Astrocyte of the spinal cord (primary cell): ENCODE data around the gene HMG20B.

ENCODE experiments used
- DNase-seq: peaks from one replicate; pipeline ENCODE4 v3.0.0; 2011; ENCODE audit warnings: low read depth, low spot score
- H3K4me3 ChIP-seq: 2 replicates; pipeline ENCODE4 v1.5.1; 2011; ENCODE audit warnings: low read depth, mild to moderate bottlenecking, low read length, moderate library complexity
- in situ Hi-C: cut with HindIII; loops from 2 replicates; pipeline ENCODE4 v1.10.0; 2017; ENCODE audit warnings: low sequenced_read_pairs
- TF ChIP-seq, protein P1 (sequence below): IDR thresholded peaks from 2 replicates; pipeline ENCODE4 v1.5.1; 2012; ENCODE audit warnings: low read depth, mild to moderate bottlenecking, low read length, inconsistent platforms

HMG20B gene

GRCh38 chr19:3621689-3622088 is 48.9 kb downstream of the HMG20B start:
- no peak for DNase-seq
- TF ChIP-seq, protein P1, sequence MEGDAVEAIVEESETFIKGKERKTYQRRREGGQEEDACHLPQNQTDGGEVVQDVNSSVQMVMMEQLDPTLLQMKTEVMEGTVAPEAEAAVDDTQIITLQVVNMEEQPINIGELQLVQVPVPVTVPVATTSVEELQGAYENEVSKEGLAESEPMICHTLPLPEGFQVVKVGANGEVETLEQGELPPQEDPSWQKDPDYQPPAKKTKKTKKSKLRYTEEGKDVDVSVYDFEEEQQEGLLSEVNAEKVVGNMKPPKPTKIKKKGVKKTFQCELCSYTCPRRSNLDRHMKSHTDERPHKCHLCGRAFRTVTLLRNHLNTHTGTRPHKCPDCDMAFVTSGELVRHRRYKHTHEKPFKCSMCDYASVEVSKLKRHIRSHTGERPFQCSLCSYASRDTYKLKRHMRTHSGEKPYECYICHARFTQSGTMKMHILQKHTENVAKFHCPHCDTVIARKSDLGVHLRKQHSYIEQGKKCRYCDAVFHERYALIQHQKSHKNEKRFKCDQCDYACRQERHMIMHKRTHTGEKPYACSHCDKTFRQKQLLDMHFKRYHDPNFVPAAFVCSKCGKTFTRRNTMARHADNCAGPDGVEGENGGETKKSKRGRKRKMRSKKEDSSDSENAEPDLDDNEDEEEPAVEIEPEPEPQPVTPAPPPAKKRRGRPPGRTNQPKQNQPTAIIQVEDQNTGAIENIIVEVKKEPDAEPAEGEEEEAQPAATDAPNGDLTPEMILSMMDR = no peak
- in situ Hi-C loops = no loop called here
- H3K4me3 ChIP-seq = no peak overlapping the region

DNA sequence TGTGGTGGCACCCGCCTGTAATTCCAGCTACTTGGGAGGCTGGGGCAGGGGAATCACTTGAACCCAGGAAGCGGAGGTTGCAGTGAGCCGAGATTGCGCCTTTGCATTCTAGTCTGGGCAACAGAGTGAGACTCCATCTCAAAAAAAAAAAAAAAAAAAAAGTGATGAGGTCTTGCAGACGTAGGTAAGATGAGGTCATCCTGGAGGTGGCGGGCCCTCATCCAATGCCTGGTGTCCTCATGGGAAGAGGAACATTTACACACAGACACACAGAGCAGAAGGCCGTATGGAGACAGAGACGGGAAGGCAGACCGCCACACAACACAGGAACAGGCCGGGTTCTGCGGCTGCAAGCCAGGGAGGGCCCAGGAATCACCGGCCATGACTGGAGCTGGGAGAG is 49.5 kb downstream of the HMG20B start:
- no peak overlapping the region for H3K4me3 ChIP-seq
- in situ Hi-C loops = no loop called here
- DNase-seq = no peak
- TF ChIP-seq, protein P1 = no peak

DNA sequence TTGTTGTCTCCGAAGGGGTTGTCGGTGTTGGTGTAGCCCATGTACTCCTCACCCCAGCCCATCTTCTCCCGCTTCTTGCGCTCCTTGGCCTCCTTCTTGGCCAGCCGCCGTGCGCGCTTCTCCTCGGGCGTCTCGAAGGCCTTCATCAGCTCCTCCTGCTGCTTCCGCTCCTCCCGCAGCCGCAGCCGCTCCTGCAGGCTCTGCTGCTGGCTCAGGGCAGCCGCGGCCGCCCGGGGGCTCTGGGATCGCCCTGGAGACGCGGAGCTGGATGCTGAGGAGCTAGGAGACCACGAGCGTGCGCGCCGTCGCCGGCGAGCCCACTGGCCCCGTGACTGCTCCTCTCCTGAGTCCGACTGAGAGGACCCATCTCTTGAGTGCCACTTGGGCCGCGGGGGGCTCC is 51.0 kb downstream of the HMG20B start:
- no peak overlapping the region for H3K4me3 ChIP-seq
- TF ChIP-seq, protein P1 = no peak
- in situ Hi-C loops = no loop called here
- no peak for DNase-seq

DNA sequence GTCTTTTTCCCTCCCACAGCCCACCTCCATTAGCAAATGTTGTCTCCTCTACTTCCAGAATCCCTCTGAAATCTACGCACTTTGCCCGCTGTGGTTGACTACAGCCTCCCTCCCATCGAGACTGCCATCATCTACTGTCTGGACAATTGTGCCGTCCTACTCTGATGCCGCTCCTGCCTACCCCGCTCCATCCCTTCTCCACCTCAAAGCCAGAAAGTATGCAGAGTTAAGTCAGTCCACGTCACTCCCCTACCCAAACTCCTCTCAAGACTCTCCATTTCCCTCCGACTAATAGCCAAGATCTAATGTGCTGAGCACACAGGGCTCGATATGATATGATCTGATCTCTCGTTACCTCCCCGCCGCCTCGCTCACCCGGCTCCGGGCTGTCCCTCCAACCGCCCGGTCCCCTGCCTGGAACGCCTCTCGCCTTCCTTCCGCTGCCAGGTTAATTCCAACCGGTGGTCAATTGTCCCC is 53.3 kb downstream of the HMG20B start:
- H3K4me3 ChIP-seq = peak overlapping the region; percentile 82
- TF ChIP-seq, protein P1 = no peak
- in situ Hi-C loops = no loop called here
- DNase-seq = no peak

GRCh38 chr19:3626473-3627350 is 54.0 kb downstream of the HMG20B start, which contains the start of gene CACTIN:
CACTIN (minus strand) TSS chr19:3626790; CDS start chr19:3626762, 28 bp downstream.
- TF ChIP-seq, protein P1 = no peak
- peak within 1 kb of the TSS; percentile 82 for H3K4me3 ChIP-seq
- in situ Hi-C loops = no loop called here
- DNase-seq = peak; percentile 97

DNA sequence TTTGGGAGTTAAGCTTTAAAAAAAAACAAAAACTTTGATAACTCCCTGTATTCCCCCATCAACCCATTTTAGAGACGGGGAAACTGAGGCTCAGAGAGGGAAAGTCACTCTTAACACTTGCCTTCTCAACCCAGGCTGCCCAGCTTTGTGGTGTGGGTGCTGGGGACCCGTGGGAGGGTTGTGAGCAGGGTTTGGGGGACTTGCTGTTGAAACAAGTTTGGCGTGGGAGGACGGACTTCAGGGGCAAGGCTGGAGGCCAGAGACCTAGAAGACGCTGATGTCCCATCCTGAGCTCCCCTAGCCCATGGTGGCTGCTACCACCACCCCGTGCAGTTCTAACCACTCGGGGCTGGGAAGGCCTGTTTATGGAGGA is 54.6 kb downstream of the HMG20B start:
- TF ChIP-seq, protein P1 = no peak
- H3K4me3 ChIP-seq = no peak overlapping the region
- in situ Hi-C loops = no loop called here
- DNase-seq = no peak
